C1 segment of cervical spinal cord (tissue), 14 donors: ENCODE data around the gene OXCT1.

Experiments
- DNase-seq, 14 donors: peaks; one replicate each; lab custom pipeline; 2025; lab: John Stamatoyannopoulos, UW

Gene OXCT1

DNA sequence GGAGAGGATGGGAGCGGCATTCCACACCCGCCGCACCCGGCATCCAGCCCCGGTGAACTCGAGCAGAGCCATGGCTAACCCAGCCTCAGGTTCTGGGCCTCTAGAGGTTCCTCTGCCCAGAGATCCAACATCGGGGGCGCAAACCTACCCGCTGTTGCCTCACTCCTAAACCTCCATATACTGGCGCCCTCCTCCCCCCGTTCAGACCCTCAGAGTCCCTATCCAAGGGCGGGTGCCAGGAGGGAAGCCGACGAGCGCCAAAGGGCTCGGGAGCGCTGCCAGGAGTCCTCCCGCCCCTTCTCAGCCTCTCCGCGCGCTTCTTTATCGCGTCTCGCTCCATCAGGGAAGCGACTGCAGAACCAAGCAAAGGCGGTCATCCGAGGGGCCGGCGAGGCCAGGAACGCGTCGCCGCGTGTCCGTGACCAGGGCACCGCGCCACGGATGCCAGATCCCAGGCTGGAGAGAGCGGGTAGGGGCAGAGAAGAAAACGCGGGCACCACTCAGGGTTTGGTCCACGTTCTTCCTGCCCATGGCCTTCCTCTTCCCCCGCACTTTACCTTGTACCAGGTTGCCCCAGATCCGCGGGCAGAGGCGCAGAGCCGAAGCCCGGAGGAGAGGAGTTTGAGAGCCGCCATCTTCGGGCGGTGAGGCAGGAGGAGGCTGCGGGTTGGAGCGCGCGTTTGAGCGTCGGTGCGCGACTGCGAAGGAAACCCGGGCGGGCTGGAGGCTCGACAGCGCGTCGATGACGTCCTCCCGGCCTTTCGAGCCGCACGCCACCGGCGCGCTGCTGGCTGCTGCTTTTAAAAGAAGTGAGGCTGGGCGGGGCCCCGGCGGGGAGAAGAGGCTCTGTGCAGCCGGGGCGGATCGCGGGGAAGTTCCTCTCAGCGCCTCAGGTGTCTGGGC, at the start of gene OXCT1:
Gene OXCT1 (minus strand): TSS at position 702 of the 903 bp plus-strand sequence. CDS start 67 bp downstream, at position 635.
- peak in 12 of 14 donors; percentile 43 to 87 (median 69) for DNase-seq

GRCh38 chr5:41918105-41918504, 47.9 kb upstream of the OXCT1 start:
- DNase-seq = no peak

DNA sequence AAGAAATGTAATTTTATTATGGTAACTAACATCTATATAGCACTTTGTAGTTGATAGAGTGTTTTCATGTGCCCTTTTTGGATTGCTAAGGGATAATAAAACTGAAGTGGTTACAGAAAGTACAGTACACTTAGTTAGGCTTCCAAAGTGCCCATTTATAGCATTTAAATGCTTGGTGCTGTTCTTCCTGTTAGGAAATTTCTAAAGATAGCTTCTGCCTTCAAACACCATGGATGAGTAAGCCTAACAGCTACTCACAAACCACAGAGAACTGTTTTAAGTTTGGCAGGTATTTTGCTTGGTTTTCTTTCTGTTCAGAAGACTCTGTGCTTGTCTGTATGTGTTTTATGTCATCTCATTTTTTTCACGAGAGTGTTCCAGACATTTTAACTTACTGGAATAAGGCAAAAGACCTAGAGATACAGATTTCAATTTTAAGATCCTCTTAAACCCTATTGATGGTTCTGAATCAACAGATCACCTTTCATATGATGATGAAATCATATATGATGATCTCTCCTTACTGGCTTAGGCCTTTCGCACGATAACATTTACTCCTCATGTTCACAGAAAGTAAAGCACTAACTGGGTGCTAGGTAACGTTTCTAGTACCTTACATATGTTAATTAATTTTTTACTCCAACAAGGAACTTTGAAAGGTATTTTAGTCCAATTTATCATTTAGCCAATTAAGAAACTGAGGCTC, 38.3 kb upstream of the OXCT1 start:
- no peak for DNase-seq

DNA sequence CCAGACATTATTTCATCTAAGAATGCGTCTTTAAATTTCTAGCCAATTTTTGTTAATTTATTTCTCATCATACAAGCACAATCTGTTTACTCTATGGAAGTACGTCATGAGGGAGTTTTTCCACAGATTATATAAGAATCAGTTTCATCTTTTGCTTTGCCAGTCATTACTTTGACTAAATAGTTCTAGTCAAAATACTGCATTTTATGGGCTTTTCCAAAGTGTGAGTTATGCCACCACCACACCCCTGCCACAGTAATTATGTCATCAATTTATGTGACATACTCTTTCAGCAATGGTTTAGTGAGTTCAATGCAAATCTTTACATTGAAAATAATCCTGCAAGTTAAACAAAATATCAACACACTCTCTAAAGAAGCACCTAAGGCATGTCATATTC, 35.9 kb upstream of the OXCT1 start:
- DNase-seq = no peak

DNA sequence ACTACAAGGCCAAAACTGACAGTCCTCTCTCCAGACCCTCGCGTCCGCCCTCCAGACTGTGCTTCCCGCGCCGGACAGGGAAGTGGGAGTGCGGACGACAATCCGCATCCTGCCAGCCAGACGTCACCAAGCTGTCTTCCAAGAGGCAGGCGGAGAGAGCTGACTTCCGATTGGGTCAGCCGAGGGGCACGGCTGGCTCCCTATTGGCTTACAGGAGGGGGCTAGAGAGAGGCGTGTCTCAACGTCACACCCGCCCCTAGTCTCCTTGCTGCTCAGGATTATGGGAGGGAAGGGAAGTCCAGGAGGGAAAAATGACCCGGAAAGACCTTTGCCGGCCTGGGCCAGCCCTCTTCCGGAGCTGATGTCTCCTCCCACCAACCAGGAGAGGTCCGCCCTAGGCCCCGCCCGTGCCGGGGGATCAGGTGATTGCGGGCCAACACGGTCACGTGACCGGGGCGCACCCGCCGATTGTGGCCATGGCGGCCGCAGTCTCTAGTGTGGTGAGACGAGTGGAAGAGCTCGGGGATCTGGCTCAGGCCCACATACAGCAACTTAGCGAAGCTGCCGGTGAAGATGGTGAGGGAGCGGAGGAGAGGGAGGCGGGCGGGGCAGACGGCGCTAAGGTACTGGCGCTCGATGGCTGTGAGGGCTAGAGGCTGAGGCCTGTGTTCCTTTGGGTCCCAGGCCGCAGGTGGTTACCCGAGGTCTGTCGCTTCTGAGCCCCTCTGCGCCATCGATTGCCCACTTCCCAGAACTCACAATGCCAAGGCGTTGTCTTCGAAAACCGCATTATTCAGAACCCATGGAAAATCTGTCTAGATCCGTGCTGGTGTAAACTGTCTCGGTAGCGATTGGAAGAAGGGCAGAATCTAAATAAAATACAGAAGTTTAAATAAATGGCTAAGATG, 33.9 kb upstream of the OXCT1 start, which contains the start of gene RIMOC1:
Gene RIMOC1 (plus strand): TSS at position 453 of the 908 bp plus-strand sequence. CDS start 24 bp downstream, at position 477.
- peak; percentile 97 to 100 (median 99) for DNase-seq

DNA sequence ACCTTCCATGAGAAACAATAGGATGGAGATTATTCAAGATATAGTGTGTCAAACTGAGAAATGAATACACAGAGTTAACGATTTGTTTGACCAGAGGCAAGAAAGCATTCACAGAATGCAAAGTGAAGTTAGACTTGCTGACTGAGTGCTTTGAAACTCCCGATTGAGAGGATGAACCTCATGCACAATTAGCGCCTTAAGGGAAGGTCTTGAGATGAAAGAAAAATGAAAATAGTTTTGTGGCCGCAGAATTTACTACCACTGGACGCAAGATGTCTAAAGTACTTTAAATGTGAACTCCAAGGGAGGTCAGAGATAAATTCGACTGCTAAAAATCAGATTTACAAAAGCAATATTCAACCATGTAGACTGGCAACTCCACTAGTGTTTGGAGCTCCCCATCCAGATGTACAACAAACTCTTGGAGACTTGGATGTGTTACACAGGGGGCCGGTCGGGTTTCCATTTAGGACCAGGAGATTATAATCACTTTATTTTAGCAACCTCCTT, 33.2 kb upstream of the OXCT1 start:
- DNase-seq = no peak

DNA sequence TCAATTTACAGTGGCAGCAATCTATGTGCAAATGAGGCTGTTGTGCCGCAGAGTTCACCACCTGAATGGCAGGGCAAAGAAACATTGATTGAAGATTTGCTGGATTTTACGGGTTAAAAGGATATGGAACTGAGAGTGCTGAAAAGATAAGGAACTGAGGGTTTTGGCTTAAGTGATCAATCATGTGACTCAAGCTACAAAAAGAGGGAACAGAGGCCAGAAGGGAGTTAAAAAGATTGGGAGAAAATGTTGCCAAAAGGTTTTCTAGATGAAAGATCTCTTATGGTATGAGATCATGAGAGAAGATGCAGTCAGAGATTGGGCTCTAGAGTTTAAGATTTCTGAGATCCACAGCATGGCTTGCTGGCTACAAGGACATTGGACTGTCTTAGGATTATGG, 26.0 kb upstream of the OXCT1 start:
- no peak for DNase-seq

GRCh38 chr5:41893074-41893851, 23.0 kb upstream of the OXCT1 start:
- no peak for DNase-seq

DNA sequence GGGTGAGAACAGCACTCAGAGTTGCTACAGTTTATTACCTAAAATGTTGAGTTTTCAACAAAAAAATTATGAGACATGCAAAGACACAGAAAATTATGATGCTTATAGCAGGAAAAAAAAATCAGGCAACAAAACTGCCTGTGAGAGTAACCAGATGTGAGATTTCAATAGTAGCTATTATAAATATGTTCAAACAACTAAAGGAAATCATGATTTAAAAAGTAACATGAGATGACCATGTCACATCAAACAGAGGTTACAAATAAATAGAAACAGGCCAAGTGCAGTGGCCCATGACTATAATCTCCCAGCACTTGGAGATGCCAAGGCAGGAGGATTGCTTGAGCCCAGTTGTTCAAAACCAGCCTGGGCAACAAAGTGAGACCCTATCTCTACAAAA, 21.8 kb upstream of the OXCT1 start:
- DNase-seq = no peak

GRCh38 chr5:41891066-41891707, 21.0 kb upstream of the OXCT1 start:
- no peak for DNase-seq

DNA sequence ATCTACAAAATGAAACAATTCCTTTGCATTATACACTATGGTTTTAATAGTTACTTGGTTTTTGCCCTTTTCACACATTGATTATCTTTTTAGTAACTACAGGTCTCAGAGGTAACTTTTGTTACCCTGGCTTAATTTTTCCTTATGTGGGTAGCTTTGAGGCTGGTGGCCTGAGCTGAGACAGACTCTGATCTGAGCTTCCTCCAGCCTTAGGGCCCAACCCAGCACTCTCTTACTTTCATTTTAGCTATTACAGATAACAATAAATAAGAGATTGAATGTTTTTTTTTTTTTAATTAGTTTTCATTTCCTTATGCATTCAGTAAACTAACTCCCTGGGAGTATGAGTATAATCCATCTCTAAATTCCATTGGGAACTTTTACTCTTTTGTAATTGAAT, 15.1 kb upstream of the OXCT1 start:
- no peak for DNase-seq

GRCh38 chr5:41883936-41884335, 13.7 kb upstream of the OXCT1 start:
- no peak for DNase-seq

GRCh38 chr5:41883243-41883642, 13.0 kb upstream of the OXCT1 start:
- no peak for DNase-seq

- DNase-seq = no peak
Measured at GRCh38 chr5:41882765-41883164, 12.5 kb upstream of the OXCT1 start.

DNA sequence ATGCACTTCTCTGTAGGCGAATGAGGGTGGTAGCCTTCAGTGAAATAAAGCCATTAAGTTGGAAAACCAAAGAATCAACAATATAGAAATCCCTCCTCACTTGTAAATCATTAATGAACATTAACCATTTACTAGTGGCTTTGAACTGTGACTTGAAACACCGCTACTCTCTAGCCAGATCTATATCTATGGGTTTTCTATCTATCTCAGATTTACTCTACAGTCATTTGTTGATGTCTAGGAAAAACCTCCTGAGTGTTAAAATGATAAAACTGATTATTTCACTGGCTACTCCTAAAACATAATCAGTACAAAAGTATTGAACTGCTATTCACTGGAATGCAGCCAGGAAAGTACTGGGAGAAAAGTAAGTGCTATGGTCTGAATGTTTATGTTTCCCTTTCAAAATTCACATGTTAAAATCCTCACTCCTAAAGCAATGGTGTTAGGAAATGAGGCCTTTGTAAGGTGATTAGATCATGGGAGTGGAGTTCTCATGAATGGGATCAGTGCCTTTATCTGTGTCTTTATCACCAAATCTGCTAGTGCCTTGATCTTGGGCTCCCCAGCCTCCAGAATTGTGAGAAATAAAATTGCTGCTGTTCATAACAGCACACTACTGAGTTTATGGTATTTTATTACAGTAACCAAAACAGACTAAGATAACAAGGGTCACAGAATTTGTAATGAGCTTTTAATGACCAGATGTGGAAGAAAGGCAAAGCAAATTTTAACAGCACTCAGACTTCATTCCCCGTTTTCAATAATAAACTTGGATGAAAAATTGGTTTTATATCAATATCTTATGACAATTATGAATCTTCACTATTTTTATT, 8.6 kb upstream of the OXCT1 start:
- no peak for DNase-seq

GRCh38 chr5:41878173-41878572, 7.9 kb upstream of the OXCT1 start:
- no peak for DNase-seq

DNA sequence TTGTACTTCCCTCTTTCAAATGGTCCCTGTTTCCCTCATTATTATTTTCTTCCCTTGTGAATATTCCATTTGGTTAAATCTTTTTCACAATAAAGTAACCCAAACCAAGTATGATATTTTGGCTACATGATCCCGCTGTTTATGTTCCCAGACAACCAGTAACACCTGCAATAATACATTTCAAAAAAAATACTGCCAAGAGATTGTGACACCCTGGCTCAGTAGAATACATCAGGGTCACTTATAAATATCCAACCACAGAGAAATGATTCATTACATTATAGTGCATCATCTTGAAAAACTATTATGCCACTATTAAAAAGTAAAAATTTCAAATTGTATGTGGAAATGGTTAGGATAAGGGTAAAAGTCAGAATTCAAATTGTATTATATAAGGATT, 7.2 kb upstream of the OXCT1 start:
- DNase-seq = no peak

DNA sequence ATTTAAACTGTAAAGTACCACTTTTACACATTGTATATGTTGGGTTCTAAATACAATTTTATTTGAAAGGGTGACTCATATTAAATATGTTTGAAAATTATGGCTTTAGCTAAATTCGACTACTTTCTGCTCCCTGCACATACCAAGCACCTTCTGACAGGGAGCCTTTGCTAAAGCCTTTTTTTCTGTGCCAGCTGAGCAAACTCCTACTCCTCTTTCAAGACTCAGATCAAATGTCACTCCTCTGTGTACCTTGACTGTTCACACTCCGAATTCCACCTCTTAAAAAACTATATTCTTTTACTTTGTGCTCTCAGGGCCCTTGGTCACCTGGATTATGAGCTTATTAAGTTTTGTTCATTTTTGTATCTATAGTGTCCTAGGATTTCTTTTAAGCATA, 6.5 kb upstream of the OXCT1 start:
- no peak for DNase-seq

DNA sequence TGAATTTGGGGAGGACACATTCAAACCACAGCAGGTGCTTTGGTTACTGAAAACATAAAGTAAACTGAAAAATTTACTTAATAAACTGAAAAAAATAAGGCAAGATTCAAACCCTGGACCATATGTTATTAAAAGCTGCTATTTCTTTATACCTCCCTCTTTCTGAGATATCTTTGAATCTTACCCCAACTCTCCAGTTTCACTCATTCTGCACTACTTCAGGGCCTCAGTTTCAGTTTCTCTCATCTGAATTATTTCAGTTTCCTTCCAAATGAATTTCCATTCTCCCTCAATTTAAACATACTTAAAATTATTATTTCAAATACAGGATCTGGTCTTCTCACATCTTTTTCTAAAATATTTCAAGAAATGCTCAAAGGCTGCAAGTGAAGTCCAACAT, 4.9 kb upstream of the OXCT1 start:
- no peak for DNase-seq
